HCT116 (cell line): ENCODE data around the gene FMN2. TPM values are rescaled to one million over a fixed set of nuclear protein-coding genes. Genes with fewer than 3 reads are reported as not detected.

ENCODE experiments used
- ATAC-seq: fragments of 200-7000 bp; cut with Tn5 transposase; 2 replicates; pipeline ENCODE4 v1.9.1; 2020; ENCODE audit warnings: mild to moderate bottlenecking, moderate library complexity
- BruUV-seq: library from RNA; stranded (reverse); fragments of 400-500 nt; replicated peaks from 2 replicates; lab custom pipeline; 2021; lab: Mats Ljungman, UMichigan
- CTCF ChIA-PET: fragments of 300-600 bp; sonication (Branson Sonifier 250); formaldehyde crosslinking; loops from one replicate; lab custom pipeline; 2021; ENCODE audit warnings: antibody characterized with exemption; lab: Charles Lee
- POLR2A ChIA-PET: fragments of 300-600, 350-600 bp; sonication (Branson Sonifier 250); formaldehyde crosslinking; loops from one replicate; lab custom pipeline; 2021; ENCODE audit warnings: antibody characterized with exemption; lab: Charles Lee
- RAD21 ChIA-PET, 2 experiments: fragments of 300-600 bp; sonication (Branson Sonifier 250); formaldehyde crosslinking; loops; one replicate each; lab custom pipeline; 2023; ENCODE audit warnings: low total read pairs in 2 of 2; ENCODE audit not compliant: uncharacterized antibody in 2 of 2, unreplicated experiment in 2 of 2, low non-redundant PET in 1 of 2; lab: Charles Lee
- DNase-seq: peaks from one replicate; pipeline ENCODE4 v3.0.0-alpha.2; 2010; ENCODE audit warnings: low read depth, low spot score
- H2AFZ ChIP-seq: fragments of 200-600 bp; shearing (Covaris generic), sonication (generic); 2 replicates; pipeline ENCODE4 v1.6.1; 2017; ENCODE audit warnings: low read depth, mixed run types, mixed read lengths, antibody characterized with exemption, low read length; ENCODE audit not compliant: poor library complexity, severe bottlenecking
- H3K27ac ChIP-seq: 2 replicates; pipeline ENCODE4 v1.5.1; 2012; ENCODE audit warnings: low read depth, low read length
- H3K27me3 ChIP-seq: fragments of 200-600 bp; sonication (generic); 2 replicates; pipeline ENCODE4 v1.6.1; 2016; ENCODE audit warnings: mixed run types, low read length, mixed read lengths; ENCODE audit not compliant: insufficient read depth
- H3K36me3 ChIP-seq, 2 experiments: fragments of 200-500 bp in 1 of 2; fragments of 200-600 bp in 1 of 2; sonication (Bioruptor generic) in 1 of 2; sonication (generic) in 1 of 2; 2 replicates each; pipeline versions ENCODE4 v1.5.1 to v1.6.1; 2014 to 2016; ENCODE audit warnings: low read length in 2 of 2, inconsistent platforms in 1 of 2, mixed read lengths in 1 of 2, mixed run types in 1 of 2; ENCODE audit not compliant: insufficient read depth in 2 of 2, control insufficient read depth in 1 of 2
- H3K4me1 ChIP-seq, 2 experiments: fragments of 200-600 bp in 1 of 2; sonication (generic) in 1 of 2; 2 replicates each; pipeline versions ENCODE4 v1.5.1 to v1.6.1; 2012 to 2017; ENCODE audit warnings: low read length in 2 of 2, inconsistent platforms in 1 of 2, mild to moderate bottlenecking in 1 of 2, mixed read lengths in 1 of 2, mixed run types in 1 of 2, moderate library complexity in 1 of 2; ENCODE audit not compliant: insufficient read depth in 2 of 2, control insufficient read depth in 1 of 2
- H3K4me2 ChIP-seq: fragments of 200-600 bp; sonication (generic); 2 replicates; pipeline ENCODE4 v1.6.1; 2017; ENCODE audit warnings: mixed run types, low read length, mixed read lengths
- H3K4me3 ChIP-seq, 2 experiments: fragments of 200-600 bp in 1 of 2; sonication (generic) in 1 of 2; replicated peaks in 1 of 2; 2 replicates each; pipeline ENCODE4 v1.5.1; 2011 to 2016; ENCODE audit warnings: low read length in 2 of 2, control low read depth in 1 of 2, low read depth in 1 of 2, mild to moderate bottlenecking in 1 of 2, mixed read lengths in 1 of 2, mixed run types in 1 of 2
- H3K79me2 ChIP-seq: fragments of 200-600 bp; sonication (generic); 2 replicates; pipeline ENCODE4 v1.6.1; 2017; ENCODE audit warnings: mild to moderate bottlenecking, mixed run types, low read length, moderate library complexity, mixed read lengths; ENCODE audit not compliant: insufficient read depth
- H3K9ac ChIP-seq: fragments of 200-600 bp; sonication (generic); 2 replicates; pipeline ENCODE4 v1.6.1; 2016; ENCODE audit warnings: low read length, mixed read lengths
- H3K9me2 ChIP-seq: fragments of 200-600 bp; sonication (generic), shearing (Covaris generic); 2 replicates; pipeline ENCODE4 v1.6.1; 2017; ENCODE audit warnings: mixed run types, mild to moderate bottlenecking, moderate library complexity; ENCODE audit not compliant: insufficient read depth
- H3K9me3 ChIP-seq, 2 experiments: fragments of 200-500 bp in 1 of 2; fragments of 200-600 bp in 1 of 2; sonication (Bioruptor generic) in 1 of 2; sonication (generic) in 1 of 2; 2 replicates each; pipeline ENCODE4 v1.6.1; 2014 to 2017; ENCODE audit warnings: low read length in 2 of 2, mixed read lengths in 2 of 2, inconsistent platforms in 1 of 2, low read depth in 1 of 2, mild to moderate bottlenecking in 1 of 2, mixed run types in 1 of 2, moderate library complexity in 1 of 2; ENCODE audit not compliant: control insufficient read depth in 1 of 2, insufficient read depth in 1 of 2
- H4K20me1 ChIP-seq: fragments of 200-600 bp; sonication (generic), shearing (Covaris generic); 2 replicates; pipeline ENCODE4 v1.6.1; 2017; ENCODE audit warnings: mixed run types, mild to moderate bottlenecking, moderate library complexity; ENCODE audit not compliant: insufficient read depth
- CBX3 ChIP-seq: IDR thresholded peaks from 2 replicates; pipeline ENCODE4 v1.6.1; 2012; ENCODE audit warnings: low read depth
- CEBPB ChIP-seq: IDR thresholded peaks from 2 replicates; pipeline ENCODE4 v1.6.1; 2012; ENCODE audit warnings: low read depth
- EGR1 ChIP-seq: IDR thresholded peaks from 2 replicates; pipeline ENCODE4 v1.6.1; 2012; ENCODE audit warnings: low read depth
- EZH2phosphoT487 ChIP-seq: fragments of 200-600 bp; IDR thresholded peaks from 2 replicates; pipeline ENCODE4 v1.6.1; 2018; ENCODE audit warnings: antibody characterized with exemption, borderline replicate concordance
- FOSL1 ChIP-seq: IDR thresholded peaks from 2 replicates; pipeline ENCODE4 v1.6.1; 2012; ENCODE audit warnings: low read depth
- POLR2A ChIP-seq: IDR thresholded peaks from 2 replicates; pipeline ENCODE4 v1.7.0; 2011; ENCODE audit warnings: borderline replicate concordance; ENCODE audit not compliant: insufficient read depth, insufficient read length; ENCODE audit errors: extremely low read depth
- POLR2AphosphoS5 ChIP-seq: IDR thresholded peaks from 2 replicates; pipeline ENCODE4 v1.6.1; 2011; ENCODE audit warnings: mild to moderate bottlenecking, low read depth, low read length, moderate library complexity
- RAD21 ChIP-seq: IDR thresholded peaks from 2 replicates; pipeline ENCODE4 v1.6.1; 2012; ENCODE audit warnings: low read depth, mild to moderate bottlenecking
- SP1 ChIP-seq: IDR thresholded peaks from 2 replicates; pipeline ENCODE4 v1.6.1; 2012; ENCODE audit warnings: low read depth
- SRF ChIP-seq: IDR thresholded peaks from 2 replicates; pipeline ENCODE4 v1.6.1; 2012; ENCODE audit warnings: low read depth
- TCF7L2 ChIP-seq: IDR thresholded peaks from 2 replicates; pipeline ENCODE4 v1.7.0; 2011; ENCODE audit warnings: borderline replicate concordance, inconsistent platforms; ENCODE audit not compliant: insufficient read depth, insufficient read length; ENCODE audit errors: extremely low read depth
- YY1 ChIP-seq: IDR thresholded peaks from 2 replicates; pipeline ENCODE4 v1.6.1; 2011; ENCODE audit warnings: low read length, low read depth, moderate library complexity, mild to moderate bottlenecking; ENCODE audit not compliant: insufficient replicate concordance; ENCODE audit errors: extremely low read depth
- ZFX ChIP-seq: fragments of 450-650 bp; IDR thresholded peaks from 2 replicates; pipeline ENCODE4 v1.6.1; 2017
- intact Hi-C: fragments of 100-400 bp; cut with micrococcal nuclease; formaldehyde crosslinking; loops from 2 replicates; pipeline ENCODE4 v1.10.0; 2022
- total RNA-seq: library from RNA; stranded (reverse); gene quantifications from one replicate; pipeline ENCODE4 v1.2.1, GENCODE V29; 2021; ENCODE audit not compliant: unreplicated experiment
- TF ChIP-seq, protein P1 (sequence below), 3 experiments: fragments of 200-600 bp in 1 of 3; sonication (generic) in 1 of 3; IDR thresholded peaks in 2 of 3; conservative IDR thresholded peaks in 1 of 3; 2 replicates each; pipeline ENCODE4 v1.5.1; 2012 to 2017; ENCODE audit warnings: low read depth in 2 of 3, low read length in 2 of 3, antibody characterized with exemption in 1 of 3, borderline replicate concordance in 1 of 3, control low read depth in 1 of 3, mild to moderate bottlenecking in 1 of 3, mixed read lengths in 1 of 3, mixed run types in 1 of 3, moderate library complexity in 1 of 3; ENCODE audit not compliant: insufficient read depth in 1 of 3
- TF ChIP-seq, protein P2 (sequence below): IDR thresholded peaks from 2 replicates; pipeline ENCODE4 v1.6.1; 2012
- TF ChIP-seq, protein P3 (sequence below): IDR thresholded peaks from 2 replicates; pipeline ENCODE4 v1.6.1; 2012

Gene FMN2
- total RNA-seq, 1 experiment from 2014 or later, result not detected

GRCh38 chr1:240244968-240245628 is 153.4 kb downstream of the FMN2 start:
- Histone ChIP-seq H3K36me3 (no peaks in the 10 kb centered on the region), H3K79me2 (no peaks in the 10 kb centered on the region), H4K20me1 (no peaks in the 10 kb centered on the region), H3K9me3 (peaks cover 14 to 17% of the 10 kb centered on the region in 2 experiments; a peak in 2 of 4 replicates), H3K27ac (no peak overlapping the region), H3K9me2 (no peaks in the 10 kb centered on the region), H3K4me2 (no peak overlapping the region), H3K4me1 (no peaks in the 10 kb centered on the region), H3K9ac (no peak overlapping the region), H3K4me3 (no peak overlapping the region), H2AFZ (no peak overlapping the region), H3K27me3 (no peaks in the 10 kb centered on the region)
- intact Hi-C loops, result no loop called here
- POLR2A ChIA-PET, result no interaction called here
- RAD21 ChIA-PET, result no interaction called here
- CTCF ChIA-PET, result no interaction called here
- TF ChIP-seq EGR1 (no peak), EZH2phosphoT487 (no peak), YY1 (no peak), SP1 (no peak), FOSL1 (no peak)
- ATAC-seq (no peak), DNase-seq (no peak)
- BruUV-seq, result no TSS peak

GRCh38 chr1:240245629-240246020 is 153.9 kb downstream of the FMN2 start:
- Histone ChIP-seq H3K27me3 (no peaks in the 10 kb centered on the region), H4K20me1 (no peaks in the 10 kb centered on the region), H3K4me2 (no peak overlapping the region), H3K79me2 (no peaks in the 10 kb centered on the region), H3K9me3 (peaks cover 14 to 15% of the 10 kb centered on the region in 2 experiments; a peak in 2 of 4 replicates), H3K9ac (no peak overlapping the region), H2AFZ (no peak overlapping the region), H3K4me1 (no peaks in the 10 kb centered on the region), H3K36me3 (no peaks in the 10 kb centered on the region), H3K9me2 (no peaks in the 10 kb centered on the region), H3K4me3 (no peak overlapping the region), H3K27ac (no peak overlapping the region)
- ChIA-PET CTCF (no interaction called here), RAD21 (no interaction called here), POLR2A (no interaction called here)
- ATAC-seq, result no peak
- BruUV-seq, result no TSS peak
- no peak for DNase-seq
- intact Hi-C loops, result no loop called here
- no peak for TF ChIP-seq CBX3
- no peak for TF ChIP-seq RAD21
- TF ChIP-seq, protein P1, sequence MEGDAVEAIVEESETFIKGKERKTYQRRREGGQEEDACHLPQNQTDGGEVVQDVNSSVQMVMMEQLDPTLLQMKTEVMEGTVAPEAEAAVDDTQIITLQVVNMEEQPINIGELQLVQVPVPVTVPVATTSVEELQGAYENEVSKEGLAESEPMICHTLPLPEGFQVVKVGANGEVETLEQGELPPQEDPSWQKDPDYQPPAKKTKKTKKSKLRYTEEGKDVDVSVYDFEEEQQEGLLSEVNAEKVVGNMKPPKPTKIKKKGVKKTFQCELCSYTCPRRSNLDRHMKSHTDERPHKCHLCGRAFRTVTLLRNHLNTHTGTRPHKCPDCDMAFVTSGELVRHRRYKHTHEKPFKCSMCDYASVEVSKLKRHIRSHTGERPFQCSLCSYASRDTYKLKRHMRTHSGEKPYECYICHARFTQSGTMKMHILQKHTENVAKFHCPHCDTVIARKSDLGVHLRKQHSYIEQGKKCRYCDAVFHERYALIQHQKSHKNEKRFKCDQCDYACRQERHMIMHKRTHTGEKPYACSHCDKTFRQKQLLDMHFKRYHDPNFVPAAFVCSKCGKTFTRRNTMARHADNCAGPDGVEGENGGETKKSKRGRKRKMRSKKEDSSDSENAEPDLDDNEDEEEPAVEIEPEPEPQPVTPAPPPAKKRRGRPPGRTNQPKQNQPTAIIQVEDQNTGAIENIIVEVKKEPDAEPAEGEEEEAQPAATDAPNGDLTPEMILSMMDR (IDR thresholded peaks at IDR 0.05 in 2 of 3, conservative IDR thresholded peaks at IDR 0.05 in 1 of 3; ENCODE audit: borderline replicate concordance in 1 of 3, insufficient read depth in 1 of 3, low read depth in 2 of 3, low read length in 2 of 3), result no peak
- TF ChIP-seq, protein P2, sequence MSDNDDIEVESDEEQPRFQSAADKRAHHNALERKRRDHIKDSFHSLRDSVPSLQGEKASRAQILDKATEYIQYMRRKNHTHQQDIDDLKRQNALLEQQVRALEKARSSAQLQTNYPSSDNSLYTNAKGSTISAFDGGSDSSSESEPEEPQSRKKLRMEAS, result no peak
- TF ChIP-seq TCF7L2, result no peak
- no peak for TF ChIP-seq FOSL1
- TF ChIP-seq POLR2AphosphoS5, result no peak
- no peak for TF ChIP-seq SRF
- TF ChIP-seq ZFX, result no peak
- no peak for TF ChIP-seq POLR2A
- TF ChIP-seq YY1, result no peak
- TF ChIP-seq CEBPB, result no peak
- no peak for TF ChIP-seq EGR1
- TF ChIP-seq EZH2phosphoT487, result no peak
- TF ChIP-seq, protein P3, sequence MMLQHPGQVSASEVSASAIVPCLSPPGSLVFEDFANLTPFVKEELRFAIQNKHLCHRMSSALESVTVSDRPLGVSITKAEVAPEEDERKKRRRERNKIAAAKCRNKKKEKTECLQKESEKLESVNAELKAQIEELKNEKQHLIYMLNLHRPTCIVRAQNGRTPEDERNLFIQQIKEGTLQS, result no peak
